Measurements from ENCODE around the gene PPP1CC.

- TF ChIP-seq CTCF (IDR thresholded peaks at IDR 0.05), result no peak
- no peak for TF ChIP-seq POLR2A (IDR thresholded peaks at IDR 0.05)
Measured at GRCh38 chr12:110679201-110679600, 63.5 kb downstream of the PPP1CC start.

Measured in uterus (tissue), 2 donors.